Measurements from ENCODE around the gene TET3.

TET3 gene

GRCh38 chr2:73961823-73962615, 22.7 kb upstream of the TET3 start:
- no peaks in the 10 kb centered on the region for H3K4me1 ChIP-seq (ENCODE audit: control insufficient read depth, low read depth, low read length)
- H3K9ac ChIP-seq (ENCODE audit: low read length), result no peak overlapping the region

GRCh38 chr2:73962798-73963197, 21.9 kb upstream of the TET3 start:
- no peak overlapping the region for H3K23ac ChIP-seq (ENCODE audit: low read length)
- H3K4me2 ChIP-seq (ENCODE audit: low read length), result no peak overlapping the region
- no peak overlapping the region for H2BK15ac ChIP-seq (replicated peaks; ENCODE audit: low read depth)
- H3K27ac ChIP-seq (ENCODE audit: low read depth, low read length), result no peak overlapping the region
- no peak overlapping the region for H3K4me3 ChIP-seq (ENCODE audit: low read length)
- H3K79me2 ChIP-seq (ENCODE audit: control insufficient read depth, insufficient read depth, low read length), result no peaks in the 10 kb centered on the region
- H3K27me3 ChIP-seq (ENCODE audit: insufficient read depth, low read length, poor library complexity), result no peaks in the 10 kb centered on the region
- no peak overlapping the region for H4K8ac ChIP-seq (ENCODE audit: low read depth, low read length)
- H4K5ac ChIP-seq (ENCODE audit: low read length), result no peak overlapping the region
- H3K18ac ChIP-seq (ENCODE audit: low read length), result no peak overlapping the region
- DNase-seq, result no peak
- no peak overlapping the region for H2AK5ac ChIP-seq (ENCODE audit: low read length)
- no peak overlapping the region for H3K4ac ChIP-seq (ENCODE audit: low read depth, low read length)
- H2BK120ac ChIP-seq (ENCODE audit: low read depth, low read length), result no peak overlapping the region
- WGBS (ENCODE audit: extremely low coverage, insufficient coverage, low lambda C conversion rate), result no CpG with 5 or more reads among the region's 5 CpGs
- no peaks in the 10 kb centered on the region for H3K79me1 ChIP-seq (ENCODE audit: low read length)
- H3K56ac ChIP-seq (ENCODE audit: low read length), result no peak overlapping the region
- H3K36me3 ChIP-seq (ENCODE audit: control insufficient read depth, insufficient read depth, low read length), result no peaks in the 10 kb centered on the region
- no peak overlapping the region for H2BK5ac ChIP-seq (ENCODE audit: low read length)
- H3K4me1 ChIP-seq (ENCODE audit: control insufficient read depth, low read depth, low read length), result no peaks in the 10 kb centered on the region
- no peak overlapping the region for H3K9ac ChIP-seq (ENCODE audit: low read length)

More at GRCh38 chr2:73961823-73962615, 22.7 kb upstream of the TET3 start:
- Histone ChIP-seq H3K36me3 (ENCODE audit: control insufficient read depth, insufficient read depth, low read length) (peaks cover 2% of the 10 kb centered on the region), H2AK5ac (ENCODE audit: low read length) (no peak overlapping the region), H3K4ac (ENCODE audit: low read depth, low read length) (no peak overlapping the region), H2BK15ac (replicated peaks; ENCODE audit: low read depth) (no peak overlapping the region), H3K27me3 (ENCODE audit: insufficient read depth, low read length, poor library complexity) (no peaks in the 10 kb centered on the region), H2BK120ac (ENCODE audit: low read depth, low read length) (no peak overlapping the region), H3K79me2 (ENCODE audit: control insufficient read depth, insufficient read depth, low read length) (no peaks in the 10 kb centered on the region), H3K23ac (ENCODE audit: low read length) (no peak overlapping the region), H3K4me2 (ENCODE audit: low read length) (no peak overlapping the region), H3K79me1 (ENCODE audit: low read length) (no peaks in the 10 kb centered on the region), H4K8ac (ENCODE audit: low read depth, low read length) (no peak overlapping the region), H4K5ac (ENCODE audit: low read length) (no peak overlapping the region), H3K4me3 (ENCODE audit: low read length) (no peak overlapping the region), H3K18ac (ENCODE audit: low read length) (no peak overlapping the region), H2BK5ac (ENCODE audit: low read length) (no peak overlapping the region), H3K56ac (ENCODE audit: low read length) (no peak overlapping the region), H3K27ac (ENCODE audit: low read depth, low read length) (no peak overlapping the region)
- no CpG with 5 or more reads among the region's 12 CpGs for WGBS (ENCODE audit: extremely low coverage, insufficient coverage, low lambda C conversion rate)
- DNase-seq, result peak; percentile 11

- H3K4ac ChIP-seq (ENCODE audit: low read depth, low read length), result no peak overlapping the region
- no peak overlapping the region for H2BK5ac ChIP-seq (ENCODE audit: low read length)
- H4K5ac ChIP-seq (ENCODE audit: low read length), result no peak overlapping the region
- H2BK15ac ChIP-seq (replicated peaks; ENCODE audit: low read depth), result no peak overlapping the region
- no peak overlapping the region for H2BK120ac ChIP-seq (ENCODE audit: low read depth, low read length)
- 100% methylated on average over 3 of the region's 13 CpGs for WGBS (ENCODE audit: extremely low coverage, insufficient coverage, low lambda C conversion rate)
- no peaks in the 10 kb centered on the region for H3K79me2 ChIP-seq (ENCODE audit: control insufficient read depth, insufficient read depth, low read length)
- no peaks in the 10 kb centered on the region for H3K36me3 ChIP-seq (ENCODE audit: control insufficient read depth, insufficient read depth, low read length)
- no peak overlapping the region for H3K9ac ChIP-seq (ENCODE audit: low read length)
- no peak overlapping the region for H3K23ac ChIP-seq (ENCODE audit: low read length)
- H3K56ac ChIP-seq (ENCODE audit: low read length), result no peak overlapping the region
- H4K8ac ChIP-seq (ENCODE audit: low read depth, low read length), result no peak overlapping the region
- H3K4me1 ChIP-seq (ENCODE audit: control insufficient read depth, low read depth, low read length), result no peaks in the 10 kb centered on the region
- H2AK5ac ChIP-seq (ENCODE audit: low read length), result no peak overlapping the region
- no peak overlapping the region for H3K27ac ChIP-seq (ENCODE audit: low read depth, low read length)
- DNase-seq, result no peak
- no peak overlapping the region for H3K4me3 ChIP-seq (ENCODE audit: low read length)
- no peaks in the 10 kb centered on the region for H3K27me3 ChIP-seq (ENCODE audit: insufficient read depth, low read length, poor library complexity)
- H3K18ac ChIP-seq (ENCODE audit: low read length), result no peak overlapping the region
- H3K4me2 ChIP-seq (ENCODE audit: low read length), result no peak overlapping the region
- H3K79me1 ChIP-seq (ENCODE audit: low read length), result no peaks in the 10 kb centered on the region
These were observed 21.2 kb upstream of the TET3 start for GRCh38 chr2:73963385-73964120.

GRCh38 chr2:73964223-73964622, 20.5 kb upstream of the TET3 start:
- Histone ChIP-seq H2BK15ac (replicated peaks; ENCODE audit: low read depth) (no peak overlapping the region), H3K79me2 (ENCODE audit: control insufficient read depth, insufficient read depth, low read length) (no peaks in the 10 kb centered on the region), H3K27me3 (ENCODE audit: insufficient read depth, low read length, poor library complexity) (no peaks in the 10 kb centered on the region), H3K36me3 (ENCODE audit: control insufficient read depth, insufficient read depth, low read length) (no peaks in the 10 kb centered on the region), H3K18ac (ENCODE audit: low read length) (no peak overlapping the region), H3K4ac (ENCODE audit: low read depth, low read length) (no peak overlapping the region), H4K5ac (ENCODE audit: low read length) (no peak overlapping the region), H2BK120ac (ENCODE audit: low read depth, low read length) (no peak overlapping the region), H3K4me3 (ENCODE audit: low read length) (no peak overlapping the region), H3K4me1 (ENCODE audit: control insufficient read depth, low read depth, low read length) (no peaks in the 10 kb centered on the region), H3K79me1 (ENCODE audit: low read length) (no peaks in the 10 kb centered on the region), H2AK5ac (ENCODE audit: low read length) (no peak overlapping the region), H3K23ac (ENCODE audit: low read length) (no peak overlapping the region), H3K56ac (ENCODE audit: low read length) (no peak overlapping the region), H3K9ac (ENCODE audit: low read length) (no peak overlapping the region), H2BK5ac (ENCODE audit: low read length) (no peak overlapping the region), H4K8ac (ENCODE audit: low read depth, low read length) (no peak overlapping the region), H3K4me2 (ENCODE audit: low read length) (no peak overlapping the region), H3K27ac (ENCODE audit: low read depth, low read length) (no peak overlapping the region)
- no CpG with 5 or more reads among the region's 2 CpGs for WGBS (ENCODE audit: extremely low coverage, insufficient coverage, low lambda C conversion rate)
- no peak for DNase-seq

- no peak overlapping the region for H4K8ac ChIP-seq (ENCODE audit: low read depth, low read length)
- H3K4me3 ChIP-seq (ENCODE audit: low read length), result no peak overlapping the region
- no peak overlapping the region for H3K56ac ChIP-seq (ENCODE audit: low read length)
- H3K23ac ChIP-seq (ENCODE audit: low read length), result no peak overlapping the region
- no peak overlapping the region for H4K5ac ChIP-seq (ENCODE audit: low read length)
- no peaks in the 10 kb centered on the region for H3K79me1 ChIP-seq (ENCODE audit: low read length)
- H2BK15ac ChIP-seq (replicated peaks; ENCODE audit: low read depth), result no peak overlapping the region
- H3K27ac ChIP-seq (ENCODE audit: low read depth, low read length), result no peak overlapping the region
- no peak overlapping the region for H3K9ac ChIP-seq (ENCODE audit: low read length)
- no peak for DNase-seq
- H2BK5ac ChIP-seq (ENCODE audit: low read length), result no peak overlapping the region
- WGBS (ENCODE audit: extremely low coverage, insufficient coverage, low lambda C conversion rate), result no CpG with 5 or more reads among the region's 3 CpGs
- H2AK5ac ChIP-seq (ENCODE audit: low read length), result no peak overlapping the region
- no peaks in the 10 kb centered on the region for H3K36me3 ChIP-seq (ENCODE audit: control insufficient read depth, insufficient read depth, low read length)
- no peak overlapping the region for H3K18ac ChIP-seq (ENCODE audit: low read length)
- no peak overlapping the region for H3K4me2 ChIP-seq (ENCODE audit: low read length)
- no peak overlapping the region for H2BK120ac ChIP-seq (ENCODE audit: low read depth, low read length)
- no peaks in the 10 kb centered on the region for H3K4me1 ChIP-seq (ENCODE audit: control insufficient read depth, low read depth, low read length)
- no peaks in the 10 kb centered on the region for H3K79me2 ChIP-seq (ENCODE audit: control insufficient read depth, insufficient read depth, low read length)
- H3K4ac ChIP-seq (ENCODE audit: low read depth, low read length), result no peak overlapping the region
- H3K27me3 ChIP-seq (ENCODE audit: insufficient read depth, low read length, poor library complexity), result no peaks in the 10 kb centered on the region
These were observed 19.7 kb upstream of the TET3 start for GRCh38 chr2:73965053-73965452.
